ENCODE measurements around the gene OR14A2. TPM values are rescaled to one million over a fixed set of nuclear protein-coding genes. Genes with fewer than 3 reads are reported as not detected.
"Not testable (repeated sequence)": the region's sequence is repeated elsewhere in the genome, so short reads cannot be mapped to it uniquely, and the experiment has no call there.

The OR14A2 gene
- not detected for polyA plus RNA-seq (2013, experiment 1 of 2; ENCODE audit: insufficient read length)
- polyA plus RNA-seq (2013, experiment 2 of 2; ENCODE audit: insufficient read length), result not detected

DNA sequence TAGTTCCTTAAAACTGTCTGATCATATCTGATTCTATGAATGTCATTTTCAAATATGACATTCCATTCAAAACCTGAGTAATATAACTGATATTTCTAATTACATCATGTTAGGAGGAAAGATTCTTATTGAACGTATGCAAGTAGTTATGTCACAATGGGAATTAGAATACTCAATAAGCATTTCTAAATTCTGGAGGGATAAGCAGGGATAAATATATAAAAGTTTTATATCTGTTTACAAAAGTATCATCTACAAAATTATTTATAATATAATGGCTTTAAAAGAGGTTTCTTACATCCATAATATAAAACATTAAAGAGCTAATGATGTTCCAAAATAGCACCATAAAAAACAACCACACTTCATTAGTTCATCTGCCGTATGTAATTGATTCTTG is at the start of gene OR14A2:
Gene OR14A2 (minus strand): TSS at position 101 of the 400 bp plus-strand sequence.
- DNase-seq, result no peak

DNA sequence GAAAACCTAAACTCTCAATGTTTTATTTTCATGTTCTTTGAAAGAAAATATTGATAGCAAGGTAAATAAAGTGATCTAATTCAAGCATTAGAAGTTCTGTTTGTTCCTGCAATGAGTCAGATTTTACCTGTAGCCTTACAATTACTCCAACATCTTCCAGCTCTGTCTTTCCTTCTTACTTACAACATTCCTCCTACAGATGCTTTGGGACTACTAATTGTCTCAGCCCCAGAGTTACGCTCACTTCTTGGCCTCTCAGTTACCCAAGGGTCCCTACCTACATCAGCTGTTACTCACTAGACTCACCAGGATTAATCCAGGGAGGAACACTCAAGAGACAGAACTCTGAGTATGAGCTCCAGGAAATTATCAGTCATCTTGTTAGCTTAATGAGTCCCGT is 49.6 kb upstream of the OR14A2 start:
- no peak for DNase-seq

DNA sequence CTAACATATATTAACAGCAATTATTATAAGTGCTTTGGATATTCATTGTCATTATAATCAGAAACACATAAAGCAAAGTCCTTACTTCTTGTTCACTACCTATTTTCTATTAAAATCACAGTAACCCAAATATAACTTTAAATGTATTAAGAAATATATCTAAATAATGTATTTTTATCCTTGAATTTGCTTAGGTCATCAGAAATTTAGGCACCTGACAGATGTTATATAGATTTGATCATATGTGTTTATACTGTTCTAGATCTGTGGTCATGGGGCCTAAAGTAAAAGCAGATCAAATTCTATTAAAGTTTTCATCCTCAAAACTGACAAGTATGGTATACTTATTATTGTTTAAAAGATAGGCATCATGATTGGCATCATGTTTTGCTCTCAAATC is 21.7 kb upstream of the OR14A2 start:
- no peak for DNase-seq

DNA sequence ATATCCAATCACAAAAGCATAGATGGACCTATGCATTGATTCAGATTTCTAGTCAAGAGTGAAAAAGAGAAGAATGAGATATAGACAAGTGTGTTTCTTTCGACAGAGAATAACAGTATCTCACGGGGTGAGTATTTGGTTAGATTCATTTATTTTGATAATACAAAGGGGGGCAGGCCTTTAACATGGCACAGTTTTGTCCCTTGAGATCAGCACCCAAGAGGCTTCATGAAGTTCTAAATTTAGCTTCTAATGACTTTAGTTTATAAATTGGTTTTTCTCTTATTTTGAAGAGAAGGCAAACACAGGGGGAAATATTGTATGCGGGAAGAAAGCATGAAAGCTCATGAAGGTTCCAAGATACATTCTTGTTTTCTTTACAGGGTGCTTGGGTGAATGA is 12.5 kb upstream of the OR14A2 start, which contains the start of gene OR1C1:
Gene OR1C1 (minus strand): TSS at position 101 of the 400 bp plus-strand sequence. CDS start 2,150 bp downstream, outside the sequence.
- no peak for DNase-seq

DNA sequence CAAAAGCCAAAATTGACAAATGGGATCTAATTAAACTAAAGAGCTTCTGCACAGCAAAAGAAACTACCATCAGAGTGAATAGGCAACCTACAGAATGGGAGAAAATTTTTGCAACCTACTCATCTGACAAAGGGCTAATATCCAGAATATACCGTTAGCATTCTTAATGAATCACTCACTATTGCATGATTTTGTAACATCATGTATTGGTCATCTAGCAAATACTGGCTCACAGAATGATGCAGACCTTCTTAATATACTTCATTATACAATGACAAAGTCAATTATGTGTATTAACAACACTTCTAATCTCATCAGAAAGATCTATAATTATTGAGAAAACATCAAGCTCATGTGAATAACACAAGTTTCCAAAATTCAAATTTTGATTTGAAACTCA is 6.4 kb upstream of the OR14A2 start:
- DNase-seq, result not testable (repeated sequence)

DNA sequence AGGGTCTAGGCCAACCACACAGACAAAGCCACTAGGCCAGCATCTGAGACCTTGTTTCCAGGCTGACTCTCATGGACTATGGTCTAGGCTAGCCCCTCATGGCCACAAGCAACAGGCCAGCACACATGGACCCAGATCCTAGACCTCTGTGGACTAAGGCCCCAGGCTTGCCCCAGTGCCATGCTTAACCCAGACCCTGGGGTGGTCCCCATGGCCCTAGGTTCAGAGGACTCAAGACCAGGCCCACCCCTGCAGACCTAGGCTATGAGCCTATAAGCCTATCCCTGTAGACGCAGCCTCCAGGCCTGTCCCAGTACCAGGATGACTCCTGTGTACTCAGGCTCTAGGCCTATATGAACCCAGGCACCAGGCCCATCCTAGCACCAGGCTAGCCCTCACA is 1.9 kb upstream of the OR14A2 start:
- DNase-seq, result no peak

DNA sequence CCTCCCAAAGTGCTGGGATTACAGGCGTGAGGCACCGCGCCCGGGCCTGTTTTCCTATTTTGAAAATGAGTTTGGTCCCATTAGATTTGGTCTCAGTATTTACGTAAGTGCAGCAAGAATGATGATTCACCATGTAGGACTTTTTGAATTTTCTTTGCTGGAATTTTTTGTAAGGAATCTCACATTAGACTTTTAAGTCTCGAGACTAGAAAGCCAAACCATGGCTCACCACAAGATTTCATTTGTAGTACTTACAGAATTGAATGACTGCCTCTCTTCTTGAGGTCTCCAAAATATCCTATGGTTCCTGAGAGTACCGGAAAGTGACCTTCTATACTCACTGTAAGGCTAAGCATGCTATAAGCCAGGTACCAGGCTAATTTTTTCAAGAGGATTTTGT is 325 bp downstream of the OR14A2 start:
- peak; percentile 10 for DNase-seq

DNA sequence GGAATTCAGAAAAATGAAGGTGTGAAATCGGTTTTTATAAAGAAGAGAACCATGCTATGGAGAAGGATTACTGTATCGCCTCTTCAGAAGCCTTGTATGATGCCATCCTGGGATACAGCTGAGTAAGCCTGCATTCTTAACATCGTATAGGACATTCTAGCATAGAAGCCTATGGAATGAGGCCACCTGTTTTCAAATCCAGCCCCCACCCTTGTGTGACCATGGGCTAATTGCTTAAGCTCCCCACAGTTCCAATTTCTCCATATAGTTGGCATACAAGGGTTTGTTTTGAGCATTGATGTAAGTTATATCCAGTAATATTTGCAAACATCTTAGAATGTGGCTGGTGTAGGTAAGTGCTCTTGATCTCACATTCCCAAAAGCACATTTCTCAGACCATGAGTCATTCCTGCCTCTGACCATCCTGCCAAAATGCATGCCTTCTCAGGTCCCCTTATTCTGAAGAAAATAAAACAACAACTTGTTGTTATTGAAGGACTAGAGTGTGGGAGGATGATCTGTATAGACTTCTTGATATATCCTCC is 1.5 kb downstream of the OR14A2 start:
- DNase-seq, result no peak

DNA sequence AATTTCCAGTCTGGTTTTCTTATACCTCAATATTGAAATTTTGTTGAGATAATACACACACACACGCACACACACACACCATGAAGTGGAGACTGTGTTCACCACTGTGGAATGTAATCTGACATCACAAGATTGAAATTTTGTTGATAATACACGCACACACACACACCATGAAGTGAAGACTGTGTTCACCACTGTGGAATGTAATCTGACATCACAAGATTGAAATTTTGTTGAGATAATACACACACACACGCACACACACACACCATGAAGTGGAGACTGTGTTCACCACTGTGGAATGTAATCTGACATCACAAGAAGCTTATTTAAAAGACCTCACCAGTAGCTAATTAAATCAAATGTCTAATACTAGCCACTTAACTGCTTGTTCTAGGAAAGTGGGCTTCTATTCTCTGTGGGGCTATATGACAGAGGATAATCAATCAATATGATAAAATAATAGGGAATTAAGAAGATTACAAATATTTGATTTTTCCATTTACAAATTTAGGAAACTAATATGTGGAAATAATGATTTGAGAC is 5.7 kb downstream of the OR14A2 start:
- peak; percentile 34 for DNase-seq

DNA sequence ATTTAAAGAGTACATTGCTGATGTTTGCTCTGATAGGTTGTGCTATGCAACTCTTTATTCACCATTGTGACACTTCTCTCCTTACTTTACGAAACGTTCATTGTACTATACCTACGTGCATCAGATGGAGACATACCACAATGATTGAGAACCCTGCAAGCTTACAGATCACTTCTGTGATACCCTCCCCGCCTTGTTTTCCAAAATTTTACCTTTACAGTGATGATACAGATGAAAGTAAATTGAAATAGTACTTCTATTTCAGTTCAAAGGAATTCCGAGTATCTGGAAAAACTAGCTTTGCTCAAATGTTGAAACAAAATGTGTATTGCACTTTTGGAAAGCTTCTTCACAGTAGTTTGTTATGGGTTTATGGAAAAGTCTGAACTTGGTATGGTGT is 6.2 kb downstream of the OR14A2 start:
- no peak for DNase-seq

DNA sequence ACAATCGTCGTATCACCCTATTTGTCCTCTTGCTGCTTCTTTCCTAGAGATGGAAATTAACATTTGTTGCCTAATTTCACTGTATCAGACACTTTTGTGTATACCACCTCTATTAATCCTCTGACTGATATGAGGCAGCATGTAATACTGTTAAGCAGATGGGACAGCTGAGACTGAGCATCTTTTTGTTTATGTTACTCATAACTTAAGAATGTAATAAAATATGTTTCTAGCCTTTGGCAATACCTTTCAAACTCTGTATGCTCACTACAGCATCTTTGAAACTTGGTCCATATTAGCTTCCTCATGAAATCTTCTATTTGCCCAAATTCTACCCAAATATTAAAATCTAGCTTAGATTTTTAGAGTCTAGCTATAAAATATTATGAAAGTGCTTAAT is 7.2 kb downstream of the OR14A2 start:
- no peak for DNase-seq

DNA sequence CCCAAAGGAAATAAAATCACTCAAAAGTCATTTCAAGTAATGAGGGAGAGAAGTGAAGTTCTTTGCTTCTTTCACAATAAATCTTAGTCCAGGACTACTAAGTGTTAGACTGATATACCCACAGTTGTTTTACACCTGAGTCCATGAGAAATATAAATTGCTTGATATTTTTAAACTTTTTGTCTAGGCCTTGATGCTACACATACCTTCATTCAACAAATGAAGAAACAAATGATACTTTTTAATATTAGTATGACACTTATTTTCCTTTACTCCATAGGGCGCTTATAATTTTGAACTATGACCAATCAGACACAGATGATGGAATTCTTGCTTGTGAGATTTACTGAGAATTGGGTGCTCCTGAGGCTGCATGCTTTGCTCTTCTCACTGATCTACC is 9.6 kb downstream of the OR14A2 start, which contains the start of gene OR14K1:
Gene OR14K1 (plus strand): TSS at position 301 of the 400 bp plus-strand sequence. CDS start 0 bp downstream, at position 301.
- no peak for DNase-seq

DNA sequence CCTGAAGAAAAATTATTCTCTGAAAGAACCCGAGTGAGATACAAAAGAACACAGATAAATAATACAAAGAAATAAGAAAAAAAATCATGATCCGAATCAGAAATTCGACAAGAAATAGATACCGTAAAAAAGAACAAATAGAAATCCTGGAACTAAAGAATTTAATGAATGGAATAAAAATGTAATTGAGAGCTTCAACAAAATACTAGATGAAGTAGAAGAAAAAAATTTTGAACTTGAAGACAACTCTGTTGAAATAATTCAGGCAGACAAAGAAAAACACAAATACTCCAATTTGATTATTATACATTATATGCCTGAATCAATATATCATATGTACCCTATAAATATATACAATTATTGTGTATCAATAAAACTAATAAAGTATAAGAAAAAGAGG is 26.7 kb downstream of the OR14A2 start:
- DNase-seq, result no peak

DNA sequence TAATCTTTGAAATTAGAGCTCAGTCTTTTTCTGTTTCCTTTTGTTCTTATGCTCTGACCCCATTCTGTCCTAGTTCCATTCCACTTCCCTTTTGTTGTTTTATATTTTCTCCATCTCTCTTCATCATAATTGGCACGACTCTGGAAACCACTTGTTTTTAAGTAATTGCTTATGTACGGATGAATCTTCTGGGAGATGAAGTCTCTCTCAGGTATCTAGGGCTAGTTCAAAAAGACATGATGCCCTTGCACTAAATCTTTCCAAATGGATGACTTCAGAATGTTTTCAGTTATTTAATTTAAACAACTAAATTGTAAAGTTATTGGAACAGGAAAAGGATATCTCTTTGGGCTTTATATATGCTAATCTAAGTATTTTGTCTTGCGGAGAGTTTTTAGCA is 31.4 kb downstream of the OR14A2 start, which contains the start of gene OR6F1:
Gene OR6F1 (minus strand): TSS at position 101 of the 400 bp plus-strand sequence. CDS start 3,891 bp downstream, outside the sequence.
- DNase-seq, result no peak

DNA sequence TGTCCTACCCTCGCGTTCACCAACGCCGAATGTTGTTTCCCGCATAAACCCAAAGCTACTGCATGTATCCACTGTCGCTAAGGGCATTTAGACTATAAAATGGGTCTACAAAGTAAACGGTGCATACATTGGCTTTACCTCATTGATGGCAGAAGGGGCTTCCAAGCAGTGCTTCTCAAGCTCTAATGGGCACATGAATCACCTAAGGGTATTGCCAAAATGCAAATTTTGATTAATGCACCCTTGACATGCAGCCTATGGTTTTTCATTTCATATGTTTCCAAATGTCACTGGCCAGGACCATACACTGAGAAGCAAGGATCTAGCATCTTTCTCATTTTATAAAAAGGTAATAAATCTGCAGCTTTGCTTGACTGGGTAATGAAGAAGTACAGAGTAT is 34.2 kb downstream of the OR14A2 start:
- no peak for DNase-seq

DNA sequence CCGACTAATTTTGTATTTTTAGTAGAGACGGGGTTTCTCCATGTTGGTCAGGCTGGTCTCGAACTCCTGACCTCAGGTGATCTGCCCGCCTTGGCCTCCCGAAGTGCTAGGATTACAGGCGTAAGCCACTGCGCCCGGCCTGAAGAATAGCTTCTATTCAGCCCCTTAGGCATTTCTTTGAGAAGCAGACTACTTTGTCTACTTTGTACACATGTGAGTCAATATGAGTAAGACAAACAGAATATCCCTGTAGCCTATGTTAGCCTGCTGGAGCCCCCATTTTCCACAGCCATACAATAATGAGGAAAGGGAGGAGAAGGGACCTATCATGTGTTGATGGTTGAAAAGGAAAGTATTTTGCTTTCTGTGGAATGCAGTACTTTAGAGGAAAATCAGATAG is 37.3 kb downstream of the OR14A2 start:
- DNase-seq, result not testable (repeated sequence)

DNA sequence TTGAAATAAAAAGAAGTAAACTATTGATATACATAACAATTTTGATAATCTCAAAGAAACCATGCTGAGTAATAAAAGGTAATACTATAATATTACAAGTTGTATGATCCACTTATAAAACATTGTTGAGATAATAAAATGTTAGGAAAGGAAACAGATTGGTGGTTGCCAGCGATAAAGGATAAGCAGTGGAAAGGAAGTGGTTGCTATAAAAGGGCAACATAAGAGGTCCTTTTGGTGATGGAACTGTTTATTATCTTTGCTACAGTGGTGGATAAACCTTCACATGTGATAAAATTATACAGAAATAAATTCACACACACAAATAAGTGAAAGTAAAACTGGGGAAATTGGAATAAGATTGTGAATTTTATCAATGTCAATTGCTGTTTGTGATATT is 46.6 kb downstream of the OR14A2 start:
- no peak for DNase-seq

DNA sequence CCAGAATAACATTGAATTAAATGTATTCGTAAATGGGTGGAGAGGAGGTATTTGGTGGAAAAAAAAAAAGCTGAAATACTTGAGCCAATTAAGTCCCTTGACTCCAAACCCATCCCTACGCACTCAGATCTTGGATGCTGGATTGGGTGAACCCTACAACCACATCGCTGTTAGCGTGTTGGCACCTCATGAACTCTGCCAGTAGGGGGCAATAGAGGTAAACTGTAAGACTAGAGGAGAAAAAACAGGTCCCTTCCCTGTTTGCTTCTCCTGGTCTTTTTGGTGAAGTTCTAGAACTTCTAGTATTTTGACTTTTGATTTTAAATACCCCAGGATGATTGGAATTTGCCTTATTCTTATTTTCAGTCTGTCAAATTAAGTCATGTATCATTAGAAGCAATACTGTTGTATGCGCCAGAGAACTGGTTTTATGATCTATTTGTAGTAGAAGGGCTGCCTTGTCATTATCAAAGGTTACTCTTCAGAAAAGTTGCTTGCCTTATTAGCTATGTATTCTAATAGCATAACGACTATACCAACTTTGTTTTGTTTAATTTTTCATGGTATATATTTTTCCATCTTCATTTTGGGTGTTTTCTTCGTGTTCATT is 66.5 kb downstream of the OR14A2 start:
- DNase-seq, result peak; percentile 7

DNA sequence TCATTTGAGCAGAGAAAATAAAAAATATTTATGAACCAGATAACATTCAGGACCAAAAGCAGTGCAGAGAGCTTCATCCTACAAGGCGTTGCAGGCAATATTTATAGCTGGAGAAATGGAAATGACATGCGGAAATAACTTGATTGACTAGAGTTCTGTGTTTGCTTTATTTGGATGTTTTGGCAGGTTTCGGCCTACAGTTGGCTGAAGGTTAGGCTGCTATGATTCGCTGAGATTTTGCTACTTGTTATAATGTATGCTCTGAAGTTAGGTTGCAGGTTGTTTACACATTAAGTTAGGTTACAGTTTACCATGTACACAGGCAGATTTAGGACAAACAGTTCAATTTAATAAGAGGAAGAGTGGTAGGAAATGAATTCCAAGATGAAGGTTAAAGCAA is 67.8 kb downstream of the OR14A2 start:
- DNase-seq, result no peak

DNA sequence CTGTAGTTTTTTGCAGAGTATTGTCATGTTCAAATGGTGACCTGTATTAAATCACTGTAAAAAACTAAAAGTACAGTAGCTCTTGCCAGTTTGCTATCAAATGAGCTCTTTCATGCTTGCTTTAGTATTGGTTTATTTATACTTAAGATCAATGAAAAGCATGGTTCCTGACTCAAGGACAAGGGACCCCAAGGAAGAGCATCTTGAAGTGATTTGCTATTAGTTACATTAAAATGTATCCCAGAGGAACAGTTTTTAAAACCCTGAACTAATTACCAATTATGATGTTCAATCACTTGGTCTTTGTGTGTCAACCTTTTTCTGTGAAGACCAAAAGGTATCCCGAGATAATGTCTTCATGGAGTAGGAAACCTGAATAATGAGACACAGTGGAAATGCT is 68.3 kb downstream of the OR14A2 start, which contains the start of gene OR13G1:
Gene OR13G1 (minus strand): TSS at position 101 of the 400 bp plus-strand sequence. CDS start 6,698 bp downstream, outside the sequence.
- DNase-seq, result no peak
